D721Med (cell line): ENCODE data around the gene FAIM.

ENCODE experiments used
- DNase-seq: peaks from one replicate; pipeline ENCODE4 v3.0.0; 2011; ENCODE audit warnings: low spot score; ENCODE audit not compliant: insufficient read length
- FAIRE-seq: peaks from 2 replicates; lab custom pipeline; 2011; peaks lifted over from hg19 to GRCh38; lab: Jason Lieb, UNC
- CTCF ChIP-seq: IDR thresholded peaks from 2 replicates; pipeline ENCODE4 v1.5.1; 2012; ENCODE audit warnings: mild to moderate bottlenecking, control low read depth; ENCODE audit not compliant: insufficient read depth; ENCODE audit errors: missing control alignments

Gene FAIM

GRCh38 chr3:138681463-138682220, 73.1 kb downstream of the FAIM start:
- DNase-seq (no peak), FAIRE-seq (no peak)
- TF ChIP-seq CTCF: no peak

- FAIRE-seq: no peak
- DNase-seq: no peak
- TF ChIP-seq CTCF: no peak
These were observed 74.1 kb downstream of the FAIM start for GRCh38 chr3:138682648-138683047.
